ENCODE measurements around the gene METTL8. TPM values are rescaled to one million over a fixed set of nuclear protein-coding genes. Genes with fewer than 3 reads are reported as not detected.
"Not testable (repeated sequence)": the region's sequence is repeated elsewhere in the genome, so short reads cannot be mapped to it uniquely, and the experiment has no call there.

The METTL8 gene
- total RNA-seq, 1 experiment from 2014 or later = 19.5 TPM

DNA sequence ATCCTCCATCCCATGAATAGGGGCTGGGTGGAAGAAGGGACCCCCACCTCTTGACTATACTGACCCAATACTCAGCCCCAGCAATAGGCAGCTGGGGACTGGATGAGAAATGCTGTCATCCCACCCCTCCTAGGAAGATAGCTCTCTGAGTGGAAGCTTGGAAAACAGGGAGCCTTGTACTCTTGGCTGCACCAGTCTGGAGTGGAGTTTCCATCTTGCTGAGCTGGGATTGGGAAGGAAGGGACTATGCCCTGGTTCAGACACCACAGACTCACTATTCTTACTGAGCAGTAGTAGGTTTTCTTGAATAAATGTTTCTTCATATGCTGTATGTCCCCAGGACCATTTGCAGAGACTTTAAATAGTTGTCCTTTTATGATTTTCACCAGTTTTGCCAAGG is 7.7 kb upstream of the METTL8 start:
- peaks cover 3% of the 10 kb centered on the region; the same call in 1 of the 2 replicates for H3K9me3 ChIP-seq (replicated peaks)
- H3K27me3 ChIP-seq (replicated peaks) = no peaks in the 10 kb centered on the region
- no peak for DNase-seq (ENCODE audit: low read depth in 1 of 2, low spot score in 2 of 2)
- H3K4me3 ChIP-seq = no peak overlapping the region
- H3K36me3 ChIP-seq = peaks cover 66% of the 10 kb centered on the region
- H3K4me1 ChIP-seq (replicated peaks) = no peaks in the 10 kb centered on the region
- H3K27ac ChIP-seq = no peak overlapping the region

- DNase-seq (ENCODE audit: low read depth in 1 of 2, low spot score in 2 of 2) = peak in 1 of 2 experiments; percentile 49
- Histone ChIP-seq H3K4me1 (replicated peaks) (peaks cover 10% of the 10 kb centered on the region), H3K27me3 (replicated peaks) (no peaks in the 10 kb centered on the region), H3K9me3 (replicated peaks) (peaks cover 8% of the 10 kb centered on the region), H3K27ac (no peak overlapping the region), H3K36me3 (peaks cover 60% of the 10 kb centered on the region), H3K4me3 (no peak overlapping the region)
Measured at GRCh38 chr2:171436307-171436706, 2.5 kb upstream of the METTL8 start.

GRCh38 chr2:171434013-171434989 is 511 bp upstream of the METTL8 start, which contains the start of gene DCAF17:
Gene DCAF17 (plus strand): TSS chr2:171434226. CDS start chr2:171434578, 352 bp downstream.
- Histone ChIP-seq H3K4me3 (peak within 1 kb of the TSS; percentile 71), H3K27ac (peak within 1 kb of the TSS; percentile 79), H3K9me3 (replicated peaks) (peaks cover 8% of the 10 kb centered on the region), H3K36me3 (peaks cover 43% of the 10 kb centered on the region), H3K27me3 (replicated peaks) (no peaks in the 10 kb centered on the region), H3K4me1 (replicated peaks) (peaks cover 10% of the 10 kb centered on the region)
- peak; percentile 96 to 97 for DNase-seq (ENCODE audit: low read depth in 1 of 2, low spot score in 2 of 2)

GRCh38 chr2:171432969-171433762 is 624 bp downstream of the METTL8 start:
- Histone ChIP-seq H3K9me3 (replicated peaks) (peaks cover 8% of the 10 kb centered on the region), H3K4me3 (peak overlapping the region; percentile 71), H3K27ac (peak overlapping the region; percentile 48), H3K4me1 (replicated peaks) (peaks cover 10% of the 10 kb centered on the region), H3K27me3 (replicated peaks) (no peaks in the 10 kb centered on the region), H3K36me3 (peaks cover 32% of the 10 kb centered on the region)
- no peak for DNase-seq (ENCODE audit: low read depth in 1 of 2, low spot score in 2 of 2)

DNA sequence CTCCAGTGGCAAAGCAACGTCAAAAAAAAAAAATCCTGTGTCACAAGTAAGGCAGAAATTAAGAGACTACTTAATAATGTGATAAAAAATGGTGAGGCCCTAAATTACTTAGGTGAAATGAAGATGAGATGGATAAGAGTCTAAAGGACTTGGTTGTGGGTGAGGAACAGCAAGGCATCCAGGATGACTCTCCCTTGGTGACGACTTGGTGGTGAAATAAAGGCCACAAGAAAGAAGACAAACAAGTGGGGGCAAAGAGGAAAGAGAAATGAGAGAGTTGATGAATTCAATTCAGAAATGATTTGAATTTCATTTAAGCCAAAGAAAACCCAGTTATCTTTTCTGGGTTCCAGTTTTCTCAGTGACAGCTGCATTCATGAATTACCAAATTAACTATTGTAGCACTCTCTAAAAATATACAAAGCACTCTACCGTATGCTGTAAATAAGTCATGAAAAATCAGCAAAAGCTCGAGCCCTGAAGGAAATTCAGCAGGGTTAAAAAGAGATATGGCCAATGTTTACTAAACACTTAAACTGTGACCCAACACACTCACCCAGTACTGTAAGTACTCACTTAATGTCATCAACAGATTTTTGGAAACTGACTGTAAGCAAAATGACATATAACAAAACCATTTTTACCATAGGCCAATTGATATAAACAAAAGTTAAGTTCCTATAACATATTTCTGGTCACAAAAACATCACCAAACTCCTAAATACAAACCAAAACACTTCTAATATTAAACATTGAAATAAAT is 1.4 kb downstream of the METTL8 start:
- Histone ChIP-seq H3K27me3 (replicated peaks) (no peaks in the 10 kb centered on the region), H3K27ac (no peak overlapping the region), H3K4me1 (replicated peaks) (peaks cover 10% of the 10 kb centered on the region), H3K36me3 (peaks cover 25% of the 10 kb centered on the region), H3K4me3 (no peak overlapping the region), H3K9me3 (replicated peaks) (peaks cover 8% of the 10 kb centered on the region)
- no peak for DNase-seq (ENCODE audit: low read depth in 1 of 2, low spot score in 2 of 2)

GRCh38 chr2:171431677-171432167 is 2.1 kb downstream of the METTL8 start:
- H3K4me3 ChIP-seq = no peak overlapping the region
- H3K27me3 ChIP-seq (replicated peaks) = no peaks in the 10 kb centered on the region
- no peak overlapping the region for H3K27ac ChIP-seq
- H3K9me3 ChIP-seq (replicated peaks) = peaks cover 6% of the 10 kb centered on the region
- DNase-seq (ENCODE audit: low read depth in 1 of 2, low spot score in 2 of 2) = no peak
- peaks cover 10% of the 10 kb centered on the region for H3K4me1 ChIP-seq (replicated peaks)
- H3K36me3 ChIP-seq = peaks cover 18% of the 10 kb centered on the region

DNA sequence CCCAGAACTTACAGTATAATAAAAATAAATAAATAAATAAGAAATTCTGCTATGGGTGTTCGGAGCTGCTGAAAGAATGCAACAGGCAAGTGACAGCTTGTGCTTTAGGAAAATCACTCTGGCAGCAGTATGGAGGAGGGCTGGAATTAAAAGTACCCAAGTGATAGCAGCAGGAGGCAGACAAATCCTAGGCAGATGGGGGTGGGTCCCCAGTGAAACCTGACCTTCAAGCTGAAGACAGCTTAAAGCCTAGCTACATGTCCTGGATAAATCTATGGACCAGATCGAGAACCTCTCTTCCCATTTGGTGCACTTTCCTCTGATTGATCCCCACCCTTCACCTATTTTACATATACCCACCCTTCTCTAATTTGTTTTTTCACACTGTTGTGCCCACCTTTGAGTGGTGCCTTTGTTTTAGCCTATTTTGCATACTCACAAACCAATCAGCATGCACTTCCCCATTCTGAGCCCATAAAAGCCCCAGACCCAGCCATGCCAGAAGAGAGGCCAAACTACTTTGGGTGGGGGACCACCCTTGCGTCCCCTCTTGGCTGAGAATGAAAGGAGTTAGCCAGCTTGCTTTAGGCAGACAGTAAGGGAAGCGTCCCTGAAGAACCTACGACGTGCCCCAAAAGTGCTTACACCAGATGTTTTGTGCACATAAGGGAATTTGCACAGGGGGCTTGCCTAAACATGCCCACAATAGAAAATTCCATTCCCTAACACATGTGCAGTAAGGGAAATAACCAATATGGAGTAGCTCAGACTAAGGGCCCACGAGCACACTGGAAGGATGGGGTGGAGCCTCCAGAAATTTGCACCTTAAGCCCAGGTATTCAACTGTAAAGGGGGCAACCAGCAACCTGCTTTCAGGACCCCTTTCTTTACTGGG is 3.0 kb downstream of the METTL8 start:
- Histone ChIP-seq H3K36me3 (peaks cover 8% of the 10 kb centered on the region), H3K9me3 (replicated peaks) (peaks cover under 1% of the 10 kb centered on the region), H3K4me1 (replicated peaks) (peaks cover 10% of the 10 kb centered on the region), H3K27ac (no peak overlapping the region), H3K27me3 (replicated peaks) (no peaks in the 10 kb centered on the region), H3K4me3 (no peak overlapping the region)
- no peak for DNase-seq (ENCODE audit: low read depth in 1 of 2, low spot score in 2 of 2)

DNA sequence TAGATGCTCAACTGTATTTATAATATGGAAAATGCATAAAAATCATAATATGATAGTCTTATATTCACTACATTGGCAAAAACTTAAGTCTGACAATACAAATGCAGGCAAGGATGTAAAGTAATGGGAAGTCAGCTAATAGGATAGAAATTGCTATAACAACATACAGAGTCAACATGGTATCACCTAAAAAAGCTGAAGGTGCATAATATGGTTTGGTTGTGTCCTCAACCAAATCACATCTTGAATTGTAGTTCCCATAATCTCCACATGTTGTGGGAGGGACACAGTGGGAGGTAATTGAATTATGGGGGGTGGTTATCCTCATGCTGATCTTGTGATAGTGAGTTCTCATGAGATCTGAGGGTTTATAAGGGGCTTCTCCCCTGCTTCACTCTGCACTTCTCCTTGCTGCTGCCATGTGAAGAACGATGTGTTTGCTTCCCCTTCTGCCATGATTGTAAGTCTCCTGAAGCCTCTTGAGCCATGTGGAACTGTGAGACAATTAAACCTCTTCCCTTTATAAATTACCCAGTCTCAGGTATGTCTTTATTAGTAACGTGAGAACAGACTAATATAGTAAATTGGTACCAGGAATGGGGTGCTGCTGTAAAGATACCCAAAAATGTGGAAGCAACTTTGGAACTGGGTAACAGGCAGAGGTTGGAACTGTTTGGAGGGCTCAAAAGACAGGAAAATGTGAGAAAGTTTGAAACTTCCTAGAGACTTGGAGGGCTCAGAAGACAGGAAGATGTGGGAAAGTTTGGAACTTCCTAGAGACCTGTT is 10.9 kb downstream of the METTL8 start:
- not testable (repeated sequence) for H3K4me3 ChIP-seq; H3K27me3 ChIP-seq (replicated peaks); DNase-seq (ENCODE audit: low read depth in 1 of 2, low spot score in 2 of 2); H3K36me3 ChIP-seq; H3K27ac ChIP-seq; H3K4me1 ChIP-seq (replicated peaks)
- H3K9me3 ChIP-seq (replicated peaks) = peaks cover 13% of the 10 kb centered on the region; the same call in 1 of the 2 replicates

DNA sequence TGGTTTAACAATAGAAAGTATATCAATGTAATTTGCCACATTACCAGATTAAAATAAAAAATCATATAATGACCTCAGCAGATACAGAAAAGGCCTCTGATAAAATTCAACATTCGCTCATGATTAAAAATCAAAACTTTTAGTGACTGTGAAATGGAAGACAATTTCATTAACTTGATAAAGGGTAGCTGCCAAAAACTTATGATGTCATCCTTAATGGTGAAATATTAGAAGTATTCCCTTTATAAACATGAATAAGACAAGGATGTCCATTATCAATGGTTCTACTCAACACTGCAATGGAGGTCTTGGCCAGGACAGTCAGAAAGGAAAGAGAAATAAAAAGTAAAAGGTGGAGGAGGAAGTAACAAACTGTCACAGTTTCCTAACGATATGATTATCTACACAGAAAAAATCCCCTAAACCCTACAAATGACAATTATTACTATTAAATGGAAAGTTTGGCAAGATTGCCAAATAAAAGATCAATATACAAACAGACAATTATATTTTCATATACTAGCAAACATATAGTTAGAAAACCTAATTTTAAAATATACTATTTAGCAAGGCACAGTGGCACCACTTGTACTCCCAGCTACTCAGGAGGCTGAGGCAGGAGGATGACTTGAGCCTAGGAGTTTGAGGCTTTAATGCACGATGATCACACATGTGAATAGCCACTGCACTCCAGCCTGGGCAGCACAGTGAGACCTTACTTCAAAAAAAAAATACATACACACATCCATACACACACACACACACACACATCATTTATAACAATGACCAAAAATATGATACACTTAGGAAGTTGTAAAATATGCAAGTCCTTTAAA is 12.8 kb downstream of the METTL8 start:
- H3K4me1 ChIP-seq (replicated peaks) = peaks cover under 1% of the 10 kb centered on the region
- peaks cover 13% of the 10 kb centered on the region; the same call in 1 of the 2 replicates for H3K9me3 ChIP-seq (replicated peaks)
- DNase-seq (ENCODE audit: low read depth in 1 of 2, low spot score in 2 of 2) = no peak
- no peaks in the 10 kb centered on the region for H3K27me3 ChIP-seq (replicated peaks)
- no peak overlapping the region for H3K4me3 ChIP-seq
- no peaks in the 10 kb centered on the region for H3K36me3 ChIP-seq
- no peak overlapping the region for H3K27ac ChIP-seq

GRCh38 chr2:171419333-171419732 is 14.5 kb downstream of the METTL8 start:
- Histone ChIP-seq H3K4me1 (replicated peaks) (peaks cover 4% of the 10 kb centered on the region), H3K4me3 (no peak overlapping the region), H3K27ac (no peak overlapping the region), H3K9me3 (replicated peaks) (peaks cover 11% of the 10 kb centered on the region; the same call in 1 of the 2 replicates), H3K27me3 (replicated peaks) (no peaks in the 10 kb centered on the region), H3K36me3 (no peaks in the 10 kb centered on the region)
- no peak for DNase-seq (ENCODE audit: low read depth in 1 of 2, low spot score in 2 of 2)

Measured in SJSA1 (cell line).